BJ (cell line): Measurements from ENCODE around the gene PTPA. TPM values are rescaled to one million over a fixed set of nuclear protein-coding genes. Genes with fewer than 3 reads are reported as not detected.

Source experiments
- CTCF ChIA-PET: fragments of 350-600 bp; formaldehyde crosslinking; extraction: SDS; loops from one replicate; lab custom pipeline; 2021; ENCODE audit warnings: antibody characterized with exemption, inconsistent platforms; lab: Yijun Ruan, JAX
- POLR2A ChIA-PET: fragments of 300-600 bp; sonication (Branson Sonifier 250); formaldehyde crosslinking; extraction: SDS; loops from one replicate; lab custom pipeline; 2021; ENCODE audit warnings: antibody characterized with exemption; lab: Charles Lee
- DNase-seq: peaks from one replicate; pipeline ENCODE4 v3.0.0-alpha.2; 2011; ENCODE audit warnings: low read depth
- H3K27me3 ChIP-seq: 2 replicates; pipeline ENCODE4 v1.6.0; 2011; ENCODE audit warnings: low read length; ENCODE audit not compliant: control insufficient read depth, insufficient read depth
- H3K36me3 ChIP-seq: 2 replicates; pipeline ENCODE4 v1.5.1; 2011; ENCODE audit warnings: low read length; ENCODE audit not compliant: control insufficient read depth, insufficient read depth
- H3K4me3 ChIP-seq: 2 replicates; pipeline ENCODE4 v1.5.1; 2011; ENCODE audit warnings: low read depth, mild to moderate bottlenecking, control low read depth, low read length
- polyA plus RNA-seq: library from polyadenylated mRNA; depleted of rRNA; stranded (reverse); fragments of >200 nt; gene quantifications from 2 replicates; pipeline ENCODE4 v1.2.3, GENCODE V29; 2011
- TF ChIP-seq, protein P1 (sequence below): IDR thresholded peaks from 2 replicates; pipeline ENCODE4 v1.5.1; 2011; ENCODE audit warnings: low read depth, mild to moderate bottlenecking, control low read depth, inconsistent platforms, low read length, moderate library complexity; ENCODE audit not compliant: insufficient read depth

The PTPA gene
- polyA plus RNA-seq, 1 experiment, result 251 TPM

GRCh38 chr9:129084087-129084486 lies 27.1 kb upstream of the PTPA start:
- CTCF ChIA-PET, result no interaction called here
- Histone ChIP-seq H3K36me3 (peaks cover 10% of the 10 kb centered on the region), H3K4me3 (no peak overlapping the region), H3K27me3 (no peaks in the 10 kb centered on the region)
- POLR2A ChIA-PET, result no interaction called here
- TF ChIP-seq, protein P1, sequence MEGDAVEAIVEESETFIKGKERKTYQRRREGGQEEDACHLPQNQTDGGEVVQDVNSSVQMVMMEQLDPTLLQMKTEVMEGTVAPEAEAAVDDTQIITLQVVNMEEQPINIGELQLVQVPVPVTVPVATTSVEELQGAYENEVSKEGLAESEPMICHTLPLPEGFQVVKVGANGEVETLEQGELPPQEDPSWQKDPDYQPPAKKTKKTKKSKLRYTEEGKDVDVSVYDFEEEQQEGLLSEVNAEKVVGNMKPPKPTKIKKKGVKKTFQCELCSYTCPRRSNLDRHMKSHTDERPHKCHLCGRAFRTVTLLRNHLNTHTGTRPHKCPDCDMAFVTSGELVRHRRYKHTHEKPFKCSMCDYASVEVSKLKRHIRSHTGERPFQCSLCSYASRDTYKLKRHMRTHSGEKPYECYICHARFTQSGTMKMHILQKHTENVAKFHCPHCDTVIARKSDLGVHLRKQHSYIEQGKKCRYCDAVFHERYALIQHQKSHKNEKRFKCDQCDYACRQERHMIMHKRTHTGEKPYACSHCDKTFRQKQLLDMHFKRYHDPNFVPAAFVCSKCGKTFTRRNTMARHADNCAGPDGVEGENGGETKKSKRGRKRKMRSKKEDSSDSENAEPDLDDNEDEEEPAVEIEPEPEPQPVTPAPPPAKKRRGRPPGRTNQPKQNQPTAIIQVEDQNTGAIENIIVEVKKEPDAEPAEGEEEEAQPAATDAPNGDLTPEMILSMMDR, result no peak
- DNase-seq, result no peak

DNA sequence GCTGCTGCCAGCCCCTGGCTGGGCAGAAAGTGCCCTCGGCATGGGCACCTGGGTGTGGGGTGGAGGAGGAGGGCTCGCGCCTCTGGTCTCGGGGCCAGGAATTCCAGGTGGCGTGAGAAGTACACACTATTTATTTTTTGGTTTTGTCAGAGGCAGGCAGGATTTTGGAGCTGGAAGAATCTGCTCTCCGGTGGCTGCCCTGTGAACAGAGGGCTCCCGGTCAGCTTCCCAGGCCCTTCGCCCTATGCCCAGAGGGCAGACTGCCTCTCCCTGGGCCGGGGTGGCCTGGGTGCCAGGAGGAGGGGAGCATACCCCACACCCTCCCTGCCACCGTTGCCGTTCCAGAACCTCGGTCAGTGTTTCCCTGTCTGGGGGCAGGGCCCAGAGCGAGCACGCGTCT lies 22.0 kb upstream of the PTPA start:
- TF ChIP-seq, protein P1, result no peak
- H3K4me3 ChIP-seq, result no peak overlapping the region
- DNase-seq, result no peak
- H3K27me3 ChIP-seq, result no peaks in the 10 kb centered on the region
- CTCF ChIA-PET, result no interaction called here
- peaks cover 11% of the 10 kb centered on the region for H3K36me3 ChIP-seq
- POLR2A ChIA-PET, result no interaction called here

DNA sequence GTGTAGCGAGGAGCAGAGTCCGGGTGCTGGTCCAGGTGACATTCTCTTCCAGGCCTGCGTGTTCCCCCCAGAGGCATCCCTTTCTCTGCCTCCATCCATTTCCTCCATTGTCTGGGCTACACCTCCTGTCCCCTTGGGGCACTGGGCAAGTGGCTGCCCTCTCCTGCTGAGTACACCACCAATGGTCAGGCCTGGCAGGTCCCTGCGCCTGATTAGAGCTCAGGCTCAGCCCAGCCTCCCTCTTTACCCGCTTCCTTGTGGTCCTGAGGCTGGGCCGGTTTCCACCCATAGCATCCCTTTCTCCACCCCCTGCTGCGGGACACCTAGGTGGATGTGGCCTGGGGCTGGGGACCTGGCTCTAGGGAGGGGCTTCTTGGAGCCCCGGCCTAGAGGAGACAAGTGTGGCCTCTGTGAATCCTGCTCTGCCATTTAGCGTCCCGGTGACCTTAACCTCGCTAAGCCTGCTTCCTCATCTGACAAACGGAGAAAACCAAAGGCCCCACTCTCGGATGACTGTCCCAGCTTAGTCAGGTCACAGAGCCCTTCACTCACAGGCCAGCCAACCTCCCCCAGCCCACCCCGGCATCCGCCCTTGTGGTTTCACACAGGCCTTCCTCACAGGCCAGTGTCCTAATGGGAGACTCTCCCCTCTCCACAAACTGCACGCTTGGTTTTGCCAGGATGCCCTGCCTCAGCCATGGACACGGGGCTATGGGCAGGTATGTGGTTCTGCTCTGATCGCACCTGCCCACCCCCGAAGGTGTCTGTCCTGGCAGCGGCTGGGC lies 17.4 kb upstream of the PTPA start:
- Histone ChIP-seq H3K4me3 (no peak overlapping the region), H3K27me3 (no peaks in the 10 kb centered on the region), H3K36me3 (peaks cover 20% of the 10 kb centered on the region)
- POLR2A ChIA-PET, result no interaction called here
- TF ChIP-seq, protein P1, result no peak
- CTCF ChIA-PET, result no interaction called here
- DNase-seq, result no peak

GRCh38 chr9:129094387-129095169 lies 16.6 kb upstream of the PTPA start:
- Histone ChIP-seq H3K36me3 (peaks cover 18% of the 10 kb centered on the region), H3K4me3 (no peak overlapping the region), H3K27me3 (no peaks in the 10 kb centered on the region)
- POLR2A ChIA-PET, result no interaction called here
- CTCF ChIA-PET, result no interaction called here
- DNase-seq, result no peak
- TF ChIP-seq, protein P1, result no peak

DNA sequence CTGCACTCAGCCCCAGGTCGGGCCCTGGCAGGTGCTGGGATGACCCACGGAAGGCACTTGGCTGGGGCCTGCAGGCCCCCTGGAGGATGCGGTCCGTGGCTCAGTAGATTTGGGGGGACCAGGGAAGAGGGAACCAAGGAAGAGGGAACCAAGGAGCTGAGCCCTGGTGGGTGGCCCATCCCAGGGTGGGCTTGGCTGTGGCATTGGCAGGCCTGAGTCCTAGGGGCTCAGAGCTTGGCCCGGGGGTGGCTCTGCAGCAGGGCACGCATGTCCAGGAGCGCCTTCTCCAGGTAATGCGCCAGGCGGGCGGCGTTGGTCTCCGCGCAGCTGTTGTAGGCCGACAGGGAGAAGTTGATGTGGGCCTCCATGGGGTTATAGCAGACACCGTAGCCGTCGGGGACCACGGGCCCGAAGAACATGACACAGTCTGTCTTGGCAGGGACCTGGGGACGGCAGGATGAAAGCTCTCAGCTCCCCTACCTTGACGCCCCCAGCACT lies 16.0 kb upstream of the PTPA start:
- TF ChIP-seq, protein P1, result no peak
- no peaks in the 10 kb centered on the region for H3K27me3 ChIP-seq
- peaks cover 19% of the 10 kb centered on the region for H3K36me3 ChIP-seq
- DNase-seq, result no peak
- ChIA-PET POLR2A (no interaction called here), CTCF (no interaction called here)
- no peak overlapping the region for H3K4me3 ChIP-seq
